Activated CD8-positive, alpha-beta memory T cell treated with anti-CD3 and anti-CD28 coated beads for 4 hours (primary cell): ENCODE measurements around the gene RBMS1.
"Not testable (repeated sequence)": the region's sequence is repeated elsewhere in the genome, so short reads cannot be mapped to it uniquely, and the experiment has no call there.

ENCODE experiments used
- DNase-seq, 2 donors: peaks; one replicate each; pipeline ENCODE4 v3.0.0-alpha.2; 2020; ENCODE audit warnings: low read depth in 2 of 2

The RBMS1 gene

GRCh38 chr2:160433466-160434140 lies 60.0 kb downstream of the RBMS1 start:
- DNase-seq, result no peak

- no peak for DNase-seq
Measured at GRCh38 chr2:160432633-160433032, 61.0 kb downstream of the RBMS1 start.

DNA sequence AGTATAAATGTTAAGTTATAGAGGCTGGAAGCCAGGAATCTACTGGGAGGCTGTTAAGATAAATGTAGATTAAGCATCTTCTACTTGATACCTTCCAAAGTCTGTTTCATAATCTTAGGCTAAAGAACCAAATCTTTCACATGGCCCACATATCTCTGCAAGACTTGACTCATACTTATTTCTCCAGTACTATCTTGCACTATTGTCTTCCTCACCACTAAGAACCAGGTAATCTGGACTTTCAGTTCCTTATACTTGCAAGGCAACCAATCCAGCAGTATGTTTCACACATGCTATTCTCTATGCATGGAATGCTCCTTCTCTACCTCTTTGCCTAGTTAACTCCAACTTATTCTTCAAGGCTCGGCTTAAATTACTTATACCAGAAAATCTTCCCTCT lies 62.2 kb downstream of the RBMS1 start:
- DNase-seq, result no peak

- DNase-seq, result no peak
Measured at GRCh38 chr2:160430001-160430344, 63.6 kb downstream of the RBMS1 start.

DNA sequence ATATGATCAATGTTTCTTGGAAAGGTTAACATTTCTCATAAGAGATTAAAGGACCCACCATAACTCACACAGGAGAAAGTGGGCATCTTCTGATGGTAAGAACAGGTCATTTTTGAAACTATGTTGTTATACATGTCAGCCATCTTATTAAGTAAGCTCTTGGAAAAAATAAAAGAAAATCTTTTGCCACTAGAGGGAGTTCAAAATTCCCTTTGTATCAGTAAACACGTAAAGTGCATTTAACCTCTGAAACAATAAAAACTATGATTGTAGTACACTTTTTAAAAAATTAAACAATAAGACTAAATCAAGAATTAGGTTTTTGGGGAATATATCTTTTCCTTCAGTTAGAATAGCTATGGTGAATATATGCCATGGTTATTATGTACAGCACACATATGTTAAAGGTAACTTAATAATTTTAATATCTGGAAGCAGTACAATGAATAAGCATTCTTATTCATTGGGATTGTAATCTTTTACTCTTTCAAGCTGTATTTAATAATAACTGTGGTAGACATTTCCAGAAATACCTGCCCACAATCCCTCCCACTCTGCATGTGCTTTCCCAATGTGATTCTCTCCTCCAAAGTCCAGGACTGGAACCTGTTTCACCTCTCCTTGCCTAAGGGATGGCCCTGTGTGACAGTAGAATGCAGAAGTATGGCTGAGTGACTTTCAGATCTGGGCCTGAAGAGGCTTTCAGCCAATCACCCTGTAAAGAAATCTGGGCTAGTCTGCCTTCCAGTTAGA lies 64.2 kb downstream of the RBMS1 start:
- DNase-seq, result no peak

- DNase-seq, result no peak
Measured at GRCh38 chr2:160428405-160428763, 65.2 kb downstream of the RBMS1 start.

GRCh38 chr2:160427629-160428404 lies 65.8 kb downstream of the RBMS1 start:
- peak; percentile 27 to 53 for DNase-seq

GRCh38 chr2:160426604-160427003 lies 67.0 kb downstream of the RBMS1 start:
- DNase-seq, result no peak

GRCh38 chr2:160425434-160426151 lies 68.0 kb downstream of the RBMS1 start:
- no peak for DNase-seq

DNA sequence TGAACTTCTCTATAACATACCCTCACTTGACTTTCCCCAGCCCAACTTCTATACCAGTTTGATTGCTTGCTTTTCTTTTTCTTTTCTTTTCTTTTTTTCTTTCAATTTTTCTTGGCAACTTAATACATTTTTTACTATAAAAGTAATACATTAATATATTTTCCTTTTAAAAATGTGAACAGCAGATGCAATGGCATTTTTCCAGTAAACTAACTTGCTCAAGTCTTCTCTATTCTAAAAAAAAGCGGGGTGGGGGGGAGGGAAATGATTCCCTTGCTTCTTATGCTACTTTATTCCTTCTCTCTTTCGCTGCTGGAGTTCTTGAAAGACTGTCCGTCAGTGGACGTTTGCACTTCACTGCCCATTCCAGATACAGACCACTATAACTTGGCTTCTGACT lies 70.5 kb downstream of the RBMS1 start:
- no peak for DNase-seq

- DNase-seq, result not testable (repeated sequence)
Measured at GRCh38 chr2:160421646-160422501, 71.7 kb downstream of the RBMS1 start.

GRCh38 chr2:160420711-160421110 lies 72.9 kb downstream of the RBMS1 start:
- DNase-seq, result no peak

DNA sequence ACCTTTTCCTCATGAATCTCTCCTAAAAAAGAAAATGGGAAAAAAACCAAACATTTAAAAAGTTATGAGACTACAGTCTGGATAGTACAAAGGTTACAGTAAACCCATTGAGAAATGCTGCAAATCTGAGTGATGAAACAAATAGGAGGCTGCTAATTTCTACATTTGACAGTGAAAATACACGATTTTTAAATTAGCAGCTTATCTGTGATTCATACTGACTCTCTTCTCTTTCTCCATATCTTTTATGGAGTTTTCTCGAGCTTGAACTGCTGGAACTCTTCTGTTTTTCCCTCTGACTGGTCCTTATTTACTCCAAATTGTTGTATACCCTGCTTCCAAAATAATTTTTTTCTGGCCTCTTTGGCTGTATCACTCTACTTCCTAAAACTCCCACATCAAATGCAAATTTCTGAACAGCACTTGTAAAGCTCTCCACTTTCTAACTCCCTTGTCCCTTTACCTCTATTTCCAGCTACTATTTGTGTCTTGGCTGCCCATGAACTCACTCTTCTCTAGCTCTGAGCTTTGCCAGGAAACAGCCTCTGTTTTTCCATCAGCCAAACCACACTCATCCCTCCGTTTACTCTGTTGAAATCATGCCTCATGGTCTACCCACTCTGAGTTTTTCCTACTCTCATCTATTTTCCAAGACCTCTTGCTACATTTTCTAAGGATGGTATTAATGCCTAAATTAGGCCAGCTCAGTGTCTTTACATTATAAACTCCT lies 73.7 kb downstream of the RBMS1 start:
- no peak for DNase-seq

DNA sequence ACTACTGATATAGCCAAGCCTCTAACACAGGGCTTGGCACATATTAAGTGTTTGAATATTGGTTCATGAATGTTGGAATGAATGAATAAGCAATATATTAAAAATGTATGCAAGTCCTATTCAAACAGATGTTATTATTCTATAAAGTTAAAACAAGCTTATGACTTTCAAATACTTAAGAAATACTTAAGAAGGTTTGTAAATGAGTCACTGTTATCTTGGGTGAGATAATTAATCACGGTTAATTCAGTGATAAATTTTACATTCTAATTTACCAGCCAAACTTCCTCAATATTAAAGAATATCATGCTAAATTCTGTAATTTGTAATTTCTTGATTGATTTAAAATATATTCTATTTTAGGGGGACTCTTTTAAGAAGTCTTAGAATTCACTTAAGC lies 74.8 kb downstream of the RBMS1 start:
- no peak for DNase-seq

GRCh38 chr2:160418398-160418765 lies 75.2 kb downstream of the RBMS1 start:
- DNase-seq, result no peak

GRCh38 chr2:160417745-160418397 lies 75.7 kb downstream of the RBMS1 start:
- DNase-seq, result no peak

DNA sequence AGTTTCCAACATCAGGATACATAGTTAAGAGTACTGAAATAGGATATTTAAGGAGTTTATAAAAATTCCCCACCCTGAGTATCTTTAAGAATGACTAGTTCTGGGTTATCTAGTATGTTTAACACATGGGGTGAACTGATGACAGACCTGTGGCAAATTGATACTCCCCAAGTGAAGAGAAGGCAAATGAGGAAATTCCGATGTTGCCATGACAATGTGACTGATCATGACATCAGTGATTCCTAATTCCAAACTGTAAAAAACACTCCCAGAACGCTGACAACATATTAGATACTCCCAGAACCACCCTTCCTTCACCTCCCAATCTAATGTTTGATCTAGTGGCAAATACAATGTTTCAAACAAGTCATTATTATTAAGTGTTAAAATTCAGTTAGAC lies 77.6 kb downstream of the RBMS1 start:
- no peak for DNase-seq

DNA sequence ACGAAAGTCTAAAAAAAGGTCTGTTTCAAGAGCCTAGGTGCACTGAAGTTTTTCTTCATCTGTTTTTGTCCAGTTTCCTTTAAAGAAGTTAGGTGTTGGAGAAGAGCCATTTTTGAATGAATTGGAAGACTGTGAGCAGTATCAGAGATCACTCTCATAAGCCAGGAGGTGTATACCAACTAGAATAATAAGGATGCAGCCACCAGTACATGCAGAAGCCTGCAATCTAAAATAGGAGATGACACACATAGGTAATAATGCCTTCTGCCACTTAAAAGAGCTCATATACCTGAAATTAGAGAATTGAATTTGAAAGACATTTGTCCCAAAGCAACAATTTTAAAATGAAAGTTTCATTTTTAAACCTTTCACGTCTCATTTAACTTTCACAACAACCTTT lies 81.7 kb downstream of the RBMS1 start:
- no peak for DNase-seq

- DNase-seq, result peak in 1 of 2 donors; percentile 25
Measured at GRCh38 chr2:160411167-160411566, 82.4 kb downstream of the RBMS1 start.

DNA sequence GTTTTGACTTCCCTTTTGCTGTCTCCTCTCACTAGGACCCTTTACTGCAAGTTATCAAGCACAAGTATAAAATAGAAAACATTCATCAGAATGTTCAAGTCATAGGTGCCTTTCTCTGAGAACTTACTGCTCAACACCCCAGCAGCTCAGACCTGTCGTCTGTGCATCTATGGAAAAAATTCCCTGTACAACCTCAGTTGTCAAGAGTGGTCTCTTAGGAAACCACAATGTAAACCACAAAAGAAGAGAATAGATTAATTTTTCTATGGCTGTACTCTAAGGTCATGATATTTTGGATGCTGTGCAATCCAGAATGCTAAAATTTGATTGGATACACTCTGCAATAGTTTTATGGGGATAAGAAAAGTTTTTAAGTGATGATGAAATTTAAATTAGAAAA lies 84.1 kb downstream of the RBMS1 start:
- DNase-seq, result no peak
